Measurements from ENCODE around the gene RNF34. TPM values are rescaled to one million over a fixed set of nuclear protein-coding genes. Genes with fewer than 3 reads are reported as not detected.

The RNF34 gene
- total RNA-seq, 2 donors from 2014 or later: 72.6 to 74.7 TPM

GRCh38 chr12:121472150-121472905, 72.4 kb downstream of the RNF34 start:
- Mint-ChIP-seq H3K36me3 (ENCODE audit: low read depth) (peaks cover 3% of the 10 kb centered on the region), H3K27me3 (ENCODE audit: insufficient read depth) (no peaks in the 10 kb centered on the region), H3K9me3 (no peaks in the 10 kb centered on the region), H3K4me3 (no peak overlapping the region), H3K27ac (no peak overlapping the region), H3K4me1 (peaks cover 9% of the 10 kb centered on the region)
- no peak overlapping the region for H3K9ac ChIP-seq (ENCODE audit: extremely low read depth, low read length, poor library complexity, severe bottlenecking)
- TF ChIP-seq CTCF (conservative IDR thresholded peaks at IDR 0.05): no peak
- peaks cover 4% of the 10 kb centered on the region for H3K4me1 ChIP-seq (ENCODE audit: control insufficient read depth, insufficient read depth, low read length)
- no peak overlapping the region for H3K4me3 ChIP-seq (ENCODE audit: low read length)
- H3K27ac ChIP-seq (ENCODE audit: low read depth, low read length): no peak overlapping the region
- WGBS, 2 experiments (ENCODE audit: insufficient coverage in 1 of 2, insufficient read length in 1 of 2): 89 to 95% methylated on average over 3 to 7 of the region's 7 CpGs
- DNase-seq: no peak
- no peaks in the 10 kb centered on the region for H3K36me3 ChIP-seq (ENCODE audit: control insufficient read depth, insufficient read depth, low read length)
- no peaks in the 10 kb centered on the region for H3K27me3 ChIP-seq (ENCODE audit: control insufficient read depth, insufficient read depth, low read length, poor library complexity, severe bottlenecking)
- no peaks in the 10 kb centered on the region for H3K9me3 ChIP-seq (ENCODE audit: control insufficient read depth, low read length)

Small RNA genes lying within 50 kb of the gene (microRNA-seq; reads per million reads assigned to microRNA genes)
- gene MIR7107 (ENCODE audit: borderline microRNAs expressed): not detected

Other genes with a start within 250 kb of the RNF34 start
- 10 to 100 TPM; 11.5 to 21.1 TPM for gene P2RX4, start 190.0 kb upstream of the RNF34 start, total RNA-seq
- 100 to 1,000 TPM in 1 of 2 donors, 10 to 100 TPM in 1; 95.8 to 113 TPM for gene CAMKK2, start 103.4 kb upstream of the RNF34 start, total RNA-seq
- gene ANAPC5, start 47.7 kb upstream of the RNF34 start, total RNA-seq: 100 to 1,000 TPM in 1 of 2 donors, 10 to 100 TPM in 1; 87.7 to 111 TPM
- gene KDM2B, start 180.9 kb downstream of the RNF34 start, total RNA-seq: 100 to 1,000 TPM; 103 to 125 TPM
- 10 to 100 TPM; 35.3 to 39.2 TPM for gene ORAI1, start 226.4 kb downstream of the RNF34 start, total RNA-seq